ENCODE data around the gene ZNF460.

DNA sequence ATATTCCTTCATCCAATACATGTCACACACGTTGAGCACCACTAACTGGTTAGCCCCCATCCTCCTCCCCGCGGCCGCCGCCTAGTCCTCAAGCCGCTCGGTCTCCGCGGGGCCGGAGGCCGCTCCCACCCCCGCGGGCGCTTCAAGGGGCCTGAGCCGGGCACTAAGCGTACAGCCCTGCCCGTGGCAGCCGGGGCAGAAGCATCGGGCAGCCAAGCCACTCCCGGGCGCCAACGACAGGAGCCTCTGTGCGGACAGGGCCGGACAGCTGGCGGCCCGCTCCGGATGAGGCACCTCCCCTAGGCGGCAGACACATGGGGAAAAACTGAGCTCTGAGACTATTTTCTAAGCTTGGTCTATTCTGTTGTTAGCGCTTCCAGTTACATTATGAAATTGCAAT lies 37.2 kb downstream of the ZNF460 start:
- TF ChIP-seq, protein P1, sequence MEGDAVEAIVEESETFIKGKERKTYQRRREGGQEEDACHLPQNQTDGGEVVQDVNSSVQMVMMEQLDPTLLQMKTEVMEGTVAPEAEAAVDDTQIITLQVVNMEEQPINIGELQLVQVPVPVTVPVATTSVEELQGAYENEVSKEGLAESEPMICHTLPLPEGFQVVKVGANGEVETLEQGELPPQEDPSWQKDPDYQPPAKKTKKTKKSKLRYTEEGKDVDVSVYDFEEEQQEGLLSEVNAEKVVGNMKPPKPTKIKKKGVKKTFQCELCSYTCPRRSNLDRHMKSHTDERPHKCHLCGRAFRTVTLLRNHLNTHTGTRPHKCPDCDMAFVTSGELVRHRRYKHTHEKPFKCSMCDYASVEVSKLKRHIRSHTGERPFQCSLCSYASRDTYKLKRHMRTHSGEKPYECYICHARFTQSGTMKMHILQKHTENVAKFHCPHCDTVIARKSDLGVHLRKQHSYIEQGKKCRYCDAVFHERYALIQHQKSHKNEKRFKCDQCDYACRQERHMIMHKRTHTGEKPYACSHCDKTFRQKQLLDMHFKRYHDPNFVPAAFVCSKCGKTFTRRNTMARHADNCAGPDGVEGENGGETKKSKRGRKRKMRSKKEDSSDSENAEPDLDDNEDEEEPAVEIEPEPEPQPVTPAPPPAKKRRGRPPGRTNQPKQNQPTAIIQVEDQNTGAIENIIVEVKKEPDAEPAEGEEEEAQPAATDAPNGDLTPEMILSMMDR (IDR thresholded peaks at IDR 0.05) = peak in 1 of 12 donors; percentile 7
- no peak for TF ChIP-seq POLR2A (IDR thresholded peaks at IDR 0.05)

Measured in heart left ventricle (tissue), 13 donors.